Uterus (tissue), 4 donors: ENCODE measurements around the gene CRPPA. TPM values are rescaled to one million over a fixed set of nuclear protein-coding genes. Genes with fewer than 3 reads are reported as not detected.
"Not testable (repeated sequence)": the region's sequence is repeated elsewhere in the genome, so short reads cannot be mapped to it uniquely, and the experiment has no call there.

Experiments
- DNase-seq, 2 donors: peaks; one replicate each; pipeline ENCODE4 v3.0.0-alpha.2; 2019 to 2020
- H3K27ac ChIP-seq, 2 donors: fragments of 200-600 bp; sonication (generic); 1 replicate in 1 of 2; 2 replicates in 1 of 2; pipeline ENCODE4 v1.5.1; 2016 to 2018
- H3K27me3 ChIP-seq, 2 donors: fragments of 200-600 bp; sonication (generic); one replicate each; pipeline ENCODE4 v1.5.1; 2018 to 2019; ENCODE audit warnings: control low read depth in 1 of 2
- H3K36me3 ChIP-seq, 2 donors: fragments of 200-600 bp; sonication (generic); one replicate each; pipeline ENCODE4 v1.5.1; 2019; ENCODE audit warnings: control low read depth in 1 of 2
- H3K4me1 ChIP-seq, 2 donors: fragments of 200-600 bp; sonication (generic); one replicate each; pipeline ENCODE4 v1.5.1; 2018 to 2019; ENCODE audit warnings: control low read depth in 1 of 2
- H3K4me3 ChIP-seq, 2 donors: fragments of 200-600 bp; sonication (generic); 1 replicate in 1 of 2; 2 replicates in 1 of 2; pipeline ENCODE4 v1.5.1; 2018 to 2019; ENCODE audit warnings: mild to moderate bottlenecking in 1 of 2
- H3K9me3 ChIP-seq, 2 donors: fragments of 200-600 bp; sonication (generic); one replicate each; pipeline ENCODE4 v1.5.1; 2019; ENCODE audit warnings: control low read depth in 1 of 2
- CTCF ChIP-seq, 4 experiments: fragments of 200-600 bp in 2 of 4; fragments of 450-650 bp in 2 of 4; sonication (generic) in 2 of 4; IDR thresholded peaks; one replicate each; pipeline ENCODE4 v1.5.1; 2016 to 2019; ENCODE audit warnings: antibody characterized with exemption in 4 of 4, mild to moderate bottlenecking in 2 of 4, moderate library complexity in 1 of 4
- POLR2A ChIP-seq, 2 donors: fragments of 450-650 bp; IDR thresholded peaks; one replicate each; pipeline ENCODE4 v1.6.1; 2016; ENCODE audit warnings: antibody characterized with exemption in 2 of 2, mild to moderate bottlenecking in 1 of 2, moderate library complexity in 1 of 2
- intact Hi-C: fragments of 100-400 bp; cut with DNase I; formaldehyde crosslinking; loops from one replicate; pipeline ENCODE4 v1.15.1; 2023; ENCODE audit warnings: low total_unique reads
- total RNA-seq, 4 donors: library from RNA; depleted of rRNA in 3 of 4; stranded (reverse); fragments of >200 nt in 3 of 4; gene quantifications; one replicate each; pipeline versions ENCODE4 v1.1.0 to v1.2.4, GENCODE V29; 2014 to 2023
- donor health status: DM: yes; HTN: yes; CAD: no.

The CRPPA gene
- total RNA-seq, 4 donors from 2014 or later = 0.29 to 8.6 (median 3.5) TPM

- H3K9me3 ChIP-seq = no peaks in the 10 kb centered on the region
- no peak for TF ChIP-seq CTCF (IDR thresholded peaks at IDR 0.05)
- TF ChIP-seq POLR2A (IDR thresholded peaks at IDR 0.05) = no peak
- no peak for DNase-seq
- H3K4me3 ChIP-seq = no peak overlapping the region
- H3K36me3 ChIP-seq = no peaks in the 10 kb centered on the region
- no peak overlapping the region for H3K27ac ChIP-seq
- H3K27me3 ChIP-seq = no peaks in the 10 kb centered on the region
- intact Hi-C loops = no loop called here
- H3K4me1 ChIP-seq = no peaks in the 10 kb centered on the region
Observed at GRCh38 chr7:16462431-16462889, 41.1 kb upstream of the CRPPA start.

GRCh38 chr7:16460789-16461493 is 39.6 kb upstream of the CRPPA start:
- no peak for TF ChIP-seq CTCF (IDR thresholded peaks at IDR 0.05)
- no peak for TF ChIP-seq POLR2A (IDR thresholded peaks at IDR 0.05)
- H3K4me1 ChIP-seq = no peaks in the 10 kb centered on the region
- no peak for DNase-seq
- intact Hi-C loops = no loop called here
- no peak overlapping the region for H3K4me3 ChIP-seq
- H3K36me3 ChIP-seq = no peaks in the 10 kb centered on the region
- no peak overlapping the region for H3K27ac ChIP-seq
- no peaks in the 10 kb centered on the region for H3K27me3 ChIP-seq
- H3K9me3 ChIP-seq = no peaks in the 10 kb centered on the region

GRCh38 chr7:16456303-16456702 is 35.0 kb upstream of the CRPPA start:
- H3K27ac ChIP-seq, DNase-seq, H3K4me3 ChIP-seq, H3K4me1 ChIP-seq, H3K27me3 ChIP-seq, H3K9me3 ChIP-seq, intact Hi-C loops, H3K36me3 ChIP-seq: not testable (repeated sequence)

- Histone ChIP-seq H3K4me1 (no peaks in the 10 kb centered on the region), H3K4me3 (no peak overlapping the region), H3K27ac (no peak overlapping the region), H3K27me3 (no peaks in the 10 kb centered on the region), H3K36me3 (no peaks in the 10 kb centered on the region), H3K9me3 (no peaks in the 10 kb centered on the region)
- TF ChIP-seq CTCF (IDR thresholded peaks at IDR 0.05) = no peak
- TF ChIP-seq POLR2A (IDR thresholded peaks at IDR 0.05) = no peak
- intact Hi-C loops = no loop called here
- DNase-seq = no peak
Observed at GRCh38 chr7:16455591-16455990, 34.3 kb upstream of the CRPPA start.

GRCh38 chr7:16450366-16450765 is 29.0 kb upstream of the CRPPA start:
- Histone ChIP-seq H3K36me3 (no peaks in the 10 kb centered on the region), H3K9me3 (no peaks in the 10 kb centered on the region), H3K4me1 (no peaks in the 10 kb centered on the region), H3K27me3 (no peaks in the 10 kb centered on the region), H3K27ac (no peak overlapping the region), H3K4me3 (no peak overlapping the region)
- DNase-seq = no peak
- TF ChIP-seq CTCF (IDR thresholded peaks at IDR 0.05) (no peak), POLR2A (IDR thresholded peaks at IDR 0.05) (no peak)
- intact Hi-C loops = no loop called here
